HG03064 (cell line): ENCODE results near the gene OR4X1.
"Not testable (repeated sequence)": the region's sequence is repeated elsewhere in the genome, so short reads cannot be mapped to it uniquely, and the experiment has no call there.

Source experiments
- ATAC-seq: cut with Tn5 transposase; IDR thresholded peaks from one replicate; pipeline ENCODE4 v1.9.1; 2021; ENCODE audit warnings: low read depth; ENCODE audit not compliant: unreplicated experiment

Gene OR4X1, protein sequence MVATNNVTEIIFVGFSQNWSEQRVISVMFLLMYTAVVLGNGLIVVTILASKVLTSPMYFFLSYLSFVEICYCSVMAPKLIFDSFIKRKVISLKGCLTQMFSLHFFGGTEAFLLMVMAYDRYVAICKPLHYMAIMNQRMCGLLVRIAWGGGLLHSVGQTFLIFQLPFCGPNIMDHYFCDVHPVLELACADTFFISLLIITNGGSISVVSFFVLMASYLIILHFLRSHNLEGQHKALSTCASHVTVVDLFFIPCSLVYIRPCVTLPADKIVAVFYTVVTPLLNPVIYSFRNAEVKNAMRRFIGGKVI

DNA sequence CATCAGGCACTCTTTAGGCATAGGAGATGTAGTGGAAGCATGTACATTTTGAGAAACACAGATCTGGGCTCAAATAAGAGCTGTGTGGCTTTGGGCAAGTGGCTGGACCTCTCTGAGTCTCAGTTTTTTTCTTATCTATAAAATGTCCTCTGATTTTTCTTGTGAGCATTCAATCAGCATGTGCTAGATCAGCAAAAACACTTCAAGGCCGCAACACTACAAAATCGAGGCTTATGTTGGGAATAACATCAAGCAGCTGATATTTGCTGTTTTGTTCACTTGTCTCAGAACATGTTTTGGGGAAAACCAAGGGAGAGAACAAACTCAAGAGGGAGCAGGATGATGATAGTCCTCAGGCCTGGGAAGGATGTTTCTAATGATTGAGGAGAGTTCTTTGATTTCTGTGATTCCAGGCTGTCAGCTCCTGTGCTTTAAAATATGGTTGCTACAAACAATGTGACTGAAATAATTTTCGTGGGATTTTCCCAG is at the start of gene OR4X1:
TSS of gene OR4X1 (plus strand) at position 439 of the 489 bp plus-strand sequence. CDS start at position 439, 0 bp downstream.
- no peak for ATAC-seq

DNA sequence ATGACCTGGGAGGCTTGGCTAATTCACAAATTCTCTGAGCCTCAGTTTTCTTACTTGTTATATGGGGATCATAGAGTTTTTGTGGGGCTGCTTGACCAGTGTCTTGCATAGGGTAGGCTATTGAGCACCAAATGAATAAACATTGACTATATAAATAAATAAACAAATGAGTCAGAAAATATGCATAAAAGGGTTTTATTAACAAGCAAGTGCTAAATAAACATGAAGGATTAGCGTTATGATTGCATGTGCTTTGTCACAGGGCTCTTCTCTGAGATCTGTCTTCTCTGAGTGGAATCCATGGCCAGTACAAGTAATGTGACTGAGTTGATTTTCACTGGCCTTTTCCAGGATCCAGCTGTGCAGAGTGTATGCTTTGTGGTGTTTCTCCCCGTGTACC is 47.2 kb upstream of the OR4X1 start, which contains the start of gene OR4B1:
TSS of gene OR4B1 (plus strand) at position 301 of the 400 bp plus-strand sequence. CDS start at position 301, 0 bp downstream.
- ATAC-seq, result no peak

- ATAC-seq, result no peak
Observed at GRCh38 chr11:48228761-48229160, 34.9 kb upstream of the OR4X1 start.

DNA sequence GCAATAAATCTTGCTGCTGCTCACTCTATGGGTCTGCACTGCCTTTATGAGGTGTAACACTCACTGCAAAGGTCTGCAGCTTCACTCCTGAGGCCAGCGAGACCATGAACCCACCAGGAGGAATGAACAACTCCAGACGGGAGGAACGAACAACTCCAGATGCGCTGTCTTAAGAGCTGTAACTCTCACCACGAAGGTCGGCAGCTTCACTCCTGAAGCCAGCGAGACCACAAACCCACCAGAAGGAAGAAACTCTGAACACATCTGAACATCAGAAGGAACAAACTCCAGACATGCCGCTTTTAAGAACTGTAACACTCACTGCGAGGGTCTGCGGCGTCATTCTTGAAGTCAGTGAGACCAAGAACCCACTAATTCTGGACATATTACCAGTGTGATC is 33.6 kb upstream of the OR4X1 start:
- not testable (repeated sequence) for ATAC-seq

DNA sequence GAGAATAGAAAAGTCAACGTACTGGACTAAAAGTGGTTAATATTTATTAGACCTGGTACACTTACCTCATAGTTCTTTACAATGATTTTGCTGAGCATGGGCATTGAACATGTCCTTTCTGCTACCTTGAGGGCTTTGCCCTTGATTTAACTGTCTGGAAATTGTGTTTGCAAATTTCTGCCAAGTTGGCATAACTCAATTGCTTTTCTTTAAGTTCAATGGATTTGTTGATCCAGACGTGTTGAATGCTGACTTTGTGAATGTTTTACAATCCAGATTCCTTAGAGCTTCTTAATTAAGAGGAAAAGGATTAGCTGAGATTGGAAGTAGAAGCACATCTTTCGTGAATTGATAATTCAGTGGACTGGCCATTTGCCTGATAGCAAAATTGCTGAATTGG is 25.9 kb upstream of the OR4X1 start:
- no peak for ATAC-seq

- no peak for ATAC-seq
Observed at GRCh38 chr11:48242501-48242900, 21.2 kb upstream of the OR4X1 start.

GRCh38 chr11:48244804-48245203 is 18.9 kb upstream of the OR4X1 start, which contains the start of gene OR4X2:
Gene OR4X2, plus strand, starts transcription at chr11:48245104. Its CDS starts 0 bp downstream, at chr11:48245104.
- no peak for ATAC-seq

DNA sequence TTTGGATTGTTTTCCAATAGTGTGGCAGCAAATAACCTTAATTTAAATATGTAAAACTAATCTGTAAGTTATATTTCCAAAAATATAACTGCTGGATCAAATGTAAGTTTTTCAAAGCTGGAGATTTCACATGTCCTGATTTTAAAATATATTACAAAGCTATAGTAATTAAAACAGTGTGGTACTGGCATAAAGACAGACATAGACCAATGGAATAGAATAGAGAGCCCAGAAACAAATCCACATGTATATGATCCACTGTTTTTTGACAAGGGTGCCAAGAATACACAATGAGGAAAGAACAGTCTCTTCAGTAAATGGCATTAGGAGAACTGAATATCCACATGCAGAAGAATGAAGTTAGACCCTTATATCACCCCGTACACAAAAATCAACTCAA is 14.8 kb upstream of the OR4X1 start:
- no peak for ATAC-seq

DNA sequence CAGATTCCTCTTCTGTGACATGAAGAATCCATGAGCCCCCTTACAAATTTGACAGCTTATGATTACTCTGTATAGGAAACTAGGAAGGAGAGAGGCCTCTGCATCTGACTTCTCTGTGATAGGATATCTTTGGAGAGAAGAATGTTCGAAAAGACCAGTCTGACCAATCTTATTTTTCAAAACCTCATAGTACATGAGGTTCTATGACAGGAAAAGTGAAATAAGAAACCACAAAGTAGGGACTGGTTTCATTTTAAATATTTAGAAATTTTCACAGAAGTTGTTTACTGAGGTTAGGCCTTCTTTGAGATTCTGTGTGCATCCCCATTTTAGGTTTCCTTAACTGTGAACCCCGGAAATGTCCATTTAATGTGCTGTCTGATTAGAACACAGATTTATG is 2.1 kb upstream of the OR4X1 start:
- ATAC-seq, result no peak

DNA sequence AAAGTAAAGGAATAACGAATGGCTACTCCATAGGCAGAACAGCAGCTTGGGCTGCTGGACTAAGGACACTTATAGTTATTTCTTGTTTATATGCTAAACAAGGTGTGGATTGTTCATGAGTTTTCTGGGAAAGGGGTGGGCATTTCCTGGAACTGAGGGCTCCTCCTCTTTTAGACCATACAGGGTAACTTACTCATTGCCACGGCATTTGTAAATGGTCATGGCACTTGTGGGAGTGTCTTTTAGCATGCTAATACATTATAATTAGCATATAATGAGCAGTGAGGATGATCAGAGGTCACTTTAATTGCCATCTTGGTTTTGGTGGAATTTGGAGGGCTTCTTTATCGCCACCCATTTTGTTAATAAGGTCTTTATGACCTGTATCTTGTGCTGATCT is 7.0 kb downstream of the OR4X1 start:
- no peak for ATAC-seq

GRCh38 chr11:48272606-48273005 is 8.9 kb downstream of the OR4X1 start:
- no peak for ATAC-seq

DNA sequence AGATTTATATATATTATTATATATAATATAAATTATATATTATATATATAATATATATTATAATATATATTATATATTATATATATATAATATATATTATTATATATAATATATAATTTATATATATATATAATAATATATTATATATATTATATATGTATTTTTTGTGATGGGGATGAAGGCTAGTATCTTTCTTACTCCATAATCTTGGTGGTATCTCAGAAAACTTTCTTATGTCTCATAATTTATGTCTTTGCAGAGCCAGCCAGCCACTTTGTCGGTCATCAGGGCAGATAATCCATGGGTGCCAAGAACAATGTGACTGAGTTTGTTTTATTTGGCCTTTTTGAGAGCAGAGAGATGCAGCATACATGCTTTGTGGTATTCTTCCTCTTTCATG is 42.3 kb downstream of the OR4X1 start, which contains the start of gene OR4S1:
TSS of gene OR4S1 (plus strand) at position 301 of the 400 bp plus-strand sequence. CDS start at position 301, 0 bp downstream.
- no peak for ATAC-seq

GRCh38 chr11:48307760-48308386 is 44.2 kb downstream of the OR4X1 start:
- ATAC-seq, result peak; percentile 81

DNA sequence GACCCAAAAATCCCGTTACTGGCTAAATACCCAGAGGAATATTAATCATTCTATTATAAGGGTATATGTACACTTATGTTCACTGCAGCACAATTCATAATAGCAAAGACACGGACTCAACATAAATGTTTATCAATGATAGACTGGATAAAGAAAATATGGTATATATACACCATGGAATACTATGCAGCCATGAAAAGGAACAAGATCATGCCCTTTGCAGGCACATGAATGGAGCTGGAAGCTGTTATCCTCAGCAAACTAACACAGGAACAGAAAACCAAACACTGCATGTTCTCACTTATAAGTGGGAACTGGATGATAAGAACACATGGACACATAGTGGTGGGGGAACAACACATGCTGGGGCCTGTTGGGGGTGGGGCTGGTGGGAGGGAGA is 49.9 kb downstream of the OR4X1 start:
- not testable (repeated sequence) for ATAC-seq
